Prostate gland (tissue), 2 donors: ENCODE measurements around the gene YWHAQ. TPM values are rescaled to one million over a fixed set of nuclear protein-coding genes. Genes with fewer than 3 reads are reported as not detected.
"Not testable (repeated sequence)": the region's sequence is repeated elsewhere in the genome, so short reads cannot be mapped to it uniquely, and the experiment has no call there.

ENCODE experiments used
- DNase-seq: peaks from one replicate; pipeline ENCODE4 v3.0.0-alpha.2; 2019; ENCODE audit warnings: low spot score
- H3K27ac ChIP-seq, 2 donors: fragments of 200-600 bp; sonication (generic); 2 replicates each; pipeline ENCODE4 v1.5.1; 2017 to 2019
- H3K27me3 ChIP-seq: fragments of 200-600 bp; sonication (generic); replicated peaks from 2 replicates; pipeline ENCODE4 v1.5.1; 2019; ENCODE audit not compliant: insufficient read depth
- H3K36me3 ChIP-seq, 2 donors: fragments of 200-600 bp; sonication (generic); 1 replicate in 1 of 2; 2 replicates in 1 of 2; pipeline versions ENCODE4 v1.5.1 to v1.8.1; 2017 to 2019
- H3K4me1 ChIP-seq: fragments of 200-600 bp; sonication (generic); replicated peaks from 2 replicates; pipeline ENCODE4 v1.5.1; 2019
- H3K4me3 ChIP-seq, 2 donors: fragments of 200-600 bp; sonication (generic); 2 replicates each; pipeline ENCODE4 v1.5.1; 2017 to 2019
- H3K9me3 ChIP-seq: fragments of 200-600 bp; sonication (generic); 2 replicates; pipeline ENCODE4 v1.5.1; 2017
- POLR2A ChIP-seq: fragments of 450-650 bp; IDR thresholded peaks from one replicate; pipeline ENCODE4 v1.6.1; 2016; ENCODE audit warnings: antibody characterized with exemption, mild to moderate bottlenecking
- POLR2AphosphoS5 ChIP-seq: sonication (generic); formaldehyde crosslinking; IDR thresholded peaks from one replicate; pipeline ENCODE4 v1.6.1; 2017; ENCODE audit warnings: antibody characterized with exemption
- WGBS: methylation state at CpG from one replicate; pipeline ENCODE4 v1.1.5; 2018; 5-methylcytosine and 5-hydroxymethylcytosine counted together
- intact Hi-C: fragments of 100-400 bp; cut with DNase I; formaldehyde crosslinking; loops from one replicate; pipeline ENCODE4 v1.14.2; 2022
- total RNA-seq, 2 donors: library from RNA; depleted of rRNA; stranded (reverse); fragments of >200 nt; gene quantifications; one replicate each; pipeline ENCODE4 v1.1.0, GENCODE V29; 2016
- TF ChIP-seq, protein P1 (sequence below), 4 experiments: fragments of 200-600 bp in 2 of 4; fragments of 450-650 bp in 2 of 4; sonication (generic) in 2 of 4; IDR thresholded peaks; 1 replicate in 3 of 4; 2 replicates in 1 of 4; pipeline ENCODE4 v1.5.1; 2016 to 2019; ENCODE audit warnings: antibody characterized with exemption in 4 of 4, mild to moderate bottlenecking in 2 of 4, moderate library complexity in 2 of 4

The YWHAQ gene
- total RNA-seq, 2 donors from 2014 or later, result 208 to 248 TPM

DNA sequence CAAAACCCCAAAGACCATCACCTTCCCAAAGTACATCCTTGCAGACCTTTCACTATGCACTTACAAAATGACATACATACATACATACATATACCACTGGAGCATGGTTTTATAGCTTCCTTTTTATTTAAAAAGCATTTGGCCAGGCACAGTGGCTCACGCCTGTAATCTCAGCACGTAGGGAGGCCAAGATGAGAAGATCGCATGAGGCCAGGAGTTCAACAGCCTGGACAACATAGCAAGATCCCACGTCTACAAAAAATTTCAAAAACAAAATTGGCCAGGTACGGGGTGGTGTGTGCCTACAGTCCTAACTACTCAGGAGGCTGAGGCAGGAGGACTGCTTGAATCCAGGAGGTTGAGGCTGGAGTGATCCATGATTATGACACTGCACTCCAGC lies 45.3 kb downstream of the YWHAQ start:
- Histone ChIP-seq H3K27ac (no peak overlapping the region), H3K9me3 (no peaks in the 10 kb centered on the region), H3K27me3 (no peaks in the 10 kb centered on the region), H3K36me3 (no peaks in the 10 kb centered on the region), H3K4me3 (no peak overlapping the region), H3K4me1 (no peaks in the 10 kb centered on the region)
- TF ChIP-seq POLR2A, result no peak
- TF ChIP-seq, protein P1, sequence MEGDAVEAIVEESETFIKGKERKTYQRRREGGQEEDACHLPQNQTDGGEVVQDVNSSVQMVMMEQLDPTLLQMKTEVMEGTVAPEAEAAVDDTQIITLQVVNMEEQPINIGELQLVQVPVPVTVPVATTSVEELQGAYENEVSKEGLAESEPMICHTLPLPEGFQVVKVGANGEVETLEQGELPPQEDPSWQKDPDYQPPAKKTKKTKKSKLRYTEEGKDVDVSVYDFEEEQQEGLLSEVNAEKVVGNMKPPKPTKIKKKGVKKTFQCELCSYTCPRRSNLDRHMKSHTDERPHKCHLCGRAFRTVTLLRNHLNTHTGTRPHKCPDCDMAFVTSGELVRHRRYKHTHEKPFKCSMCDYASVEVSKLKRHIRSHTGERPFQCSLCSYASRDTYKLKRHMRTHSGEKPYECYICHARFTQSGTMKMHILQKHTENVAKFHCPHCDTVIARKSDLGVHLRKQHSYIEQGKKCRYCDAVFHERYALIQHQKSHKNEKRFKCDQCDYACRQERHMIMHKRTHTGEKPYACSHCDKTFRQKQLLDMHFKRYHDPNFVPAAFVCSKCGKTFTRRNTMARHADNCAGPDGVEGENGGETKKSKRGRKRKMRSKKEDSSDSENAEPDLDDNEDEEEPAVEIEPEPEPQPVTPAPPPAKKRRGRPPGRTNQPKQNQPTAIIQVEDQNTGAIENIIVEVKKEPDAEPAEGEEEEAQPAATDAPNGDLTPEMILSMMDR (IDR thresholded peaks at IDR 0.05), result no peak
- TF ChIP-seq POLR2AphosphoS5, result no peak
- intact Hi-C loops, result no loop called here
- WGBS, result 94% methylated on average over 5 of the region's 5 CpGs
- no peak for DNase-seq

- H3K27ac ChIP-seq, H3K9me3 ChIP-seq, H3K27me3 ChIP-seq, H3K36me3 ChIP-seq, intact Hi-C loops, H3K4me3 ChIP-seq, H3K4me1 ChIP-seq, DNase-seq: not testable (repeated sequence)
Observed at GRCh38 chr2:9584902-9585301, 45.9 kb downstream of the YWHAQ start.

DNA sequence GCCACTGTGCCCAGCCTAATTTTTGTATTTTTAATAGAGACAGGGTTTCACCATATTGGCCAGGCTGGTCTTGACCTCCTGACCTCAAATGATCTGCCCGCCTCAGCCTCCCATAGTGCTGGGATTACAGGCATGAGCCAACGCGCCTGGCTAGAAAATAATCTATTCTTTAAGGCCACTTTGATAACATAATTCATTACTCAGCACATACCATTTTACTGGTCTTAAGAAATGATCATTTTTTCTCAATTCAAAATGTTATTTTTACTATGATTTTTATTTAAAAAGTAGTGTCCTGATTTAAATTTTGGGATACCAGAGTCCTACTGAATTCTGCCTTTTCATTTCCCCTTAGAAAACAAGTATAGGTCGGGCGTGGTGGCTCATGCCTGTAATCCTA lies 48.2 kb downstream of the YWHAQ start:
- intact Hi-C loops, result no loop called here
- no peak overlapping the region for H3K4me3 ChIP-seq
- TF ChIP-seq POLR2AphosphoS5 (no peak), POLR2A (no peak)
- TF ChIP-seq, protein P1 (IDR thresholded peaks at IDR 0.05), result no peak
- no peaks in the 10 kb centered on the region for H3K4me1 ChIP-seq
- no peak for DNase-seq
- 96% methylated on average over 5 of the region's 5 CpGs for WGBS
- no peaks in the 10 kb centered on the region for H3K27me3 ChIP-seq
- no peaks in the 10 kb centered on the region for H3K36me3 ChIP-seq
- no peaks in the 10 kb centered on the region for H3K9me3 ChIP-seq
- H3K27ac ChIP-seq, result no peak overlapping the region

- H3K27ac ChIP-seq, result no peak overlapping the region
Observed at GRCh38 chr2:9578467-9579235, 52.1 kb downstream of the YWHAQ start.

GRCh38 chr2:9574331-9574730 lies 56.5 kb downstream of the YWHAQ start:
- no peaks in the 10 kb centered on the region for H3K4me1 ChIP-seq
- no peak overlapping the region for H3K27ac ChIP-seq
- H3K36me3 ChIP-seq, result no peaks in the 10 kb centered on the region
- no peak for DNase-seq
- TF ChIP-seq POLR2AphosphoS5, result no peak
- no peak for TF ChIP-seq POLR2A
- TF ChIP-seq, protein P1 (IDR thresholded peaks at IDR 0.05), result no peak
- H3K9me3 ChIP-seq, result no peaks in the 10 kb centered on the region
- H3K27me3 ChIP-seq, result no peaks in the 10 kb centered on the region
- WGBS, result 68% methylated on average over 2 of the region's 2 CpGs
- no peak overlapping the region for H3K4me3 ChIP-seq
- intact Hi-C loops, result no loop called here

More at GRCh38 chr2:9578467-9579235, 52.1 kb downstream of the YWHAQ start:
- TF ChIP-seq, protein P1 (IDR thresholded peaks at IDR 0.05), result no peak
- TF ChIP-seq POLR2AphosphoS5 (no peak), POLR2A (no peak)
- Histone ChIP-seq H3K9me3 (no peaks in the 10 kb centered on the region), H3K27me3 (no peaks in the 10 kb centered on the region), H3K4me1 (no peaks in the 10 kb centered on the region), H3K4me3 (no peak overlapping the region), H3K36me3 (no peaks in the 10 kb centered on the region)
- WGBS, result 87% methylated on average over 9 of the region's 9 CpGs
- intact Hi-C loops, result no loop called here
- DNase-seq, result no peak
